Spinal cord (tissue), 10 donors: Measurements from ENCODE around the gene CRTC1. TPM values are rescaled to one million over a fixed set of nuclear protein-coding genes. Genes with fewer than 3 reads are reported as not detected.

ENCODE experiments used
- DNase-seq, 6 donors: peaks; one replicate each; pipeline versions ENCODE4 v3.0.0 to v3.0.0-alpha.2; 2013 to 2015; ENCODE audit warnings: low spot score in 6 of 6, low read depth in 4 of 6
- H3K27ac ChIP-seq: one replicate; pipeline ENCODE4 v1.5.1; 2013; ENCODE audit warnings: low read depth, low read length, control low read depth
- H3K27me3 ChIP-seq: one replicate; pipeline ENCODE4 v1.6.1; 2013; ENCODE audit warnings: low read length; ENCODE audit not compliant: control insufficient read depth, insufficient read depth
- H3K36me3 ChIP-seq: one replicate; pipeline ENCODE4 v1.6.1; 2013; ENCODE audit warnings: low read length; ENCODE audit not compliant: control insufficient read depth, insufficient read depth
- H3K4me1 ChIP-seq: one replicate; pipeline ENCODE4 v1.6.1; 2013; ENCODE audit warnings: low read length; ENCODE audit not compliant: control insufficient read depth, insufficient read depth
- H3K4me3 ChIP-seq: one replicate; pipeline ENCODE4 v1.5.1; 2013; ENCODE audit warnings: low read depth, low read length, control low read depth
- H3K9me3 ChIP-seq: one replicate; pipeline ENCODE4 v1.6.1; 2013; ENCODE audit warnings: low read length; ENCODE audit not compliant: control insufficient read depth, insufficient read depth
- WGBS: methylation state at CpG from one replicate; pipeline ENCODE4 v1.1.5; 2013; ENCODE audit warnings: missing lambda C conversion rate; ENCODE audit not compliant: insufficient coverage; 5-methylcytosine and 5-hydroxymethylcytosine counted together
- polyA plus RNA-seq, 2 donors: library from polyadenylated mRNA; unstranded; fragments of 120-200 nt; gene quantifications; one replicate each; pipeline ENCODE4 v1.2.1, GENCODE V29; 2013; ENCODE audit not compliant: insufficient read length in 2 of 2
- total RNA-seq, 2 donors: library from RNA; depleted of rRNA in 1 of 2; stranded (reverse); fragments of 120-200 nt in 1 of 2; fragments of >200 nt in 1 of 2; gene quantifications; one replicate each; pipeline versions ENCODE4 v1.2.3 to v1.2.4, GENCODE V29; 2013 to 2014
- donor health status: healthy.

CRTC1 gene
- total and polyA plus RNA-seq, 4 donors: 5.6 to 45.3 (median 26.3) TPM

- peak in 1 of 6 donors; percentile 25 for DNase-seq
- peaks cover 14% of the 10 kb centered on the region for H3K27me3 ChIP-seq
- H3K36me3 ChIP-seq: peaks cover 86% of the 10 kb centered on the region
- peaks cover 29% of the 10 kb centered on the region for H3K4me1 ChIP-seq
- H3K4me3 ChIP-seq: no peak overlapping the region
- no peak overlapping the region for H3K27ac ChIP-seq
- H3K9me3 ChIP-seq: no peaks in the 10 kb centered on the region
- WGBS: 67% methylated on average over 12 of the region's 14 CpGs
These were observed 95.5 kb downstream of the CRTC1 start for GRCh38 chr19:18778826-18779495.

GRCh38 chr19:18780081-18780480 is 96.6 kb downstream of the CRTC1 start:
- WGBS: 90% methylated on average over 17 of the region's 17 CpGs
- peaks cover 75% of the 10 kb centered on the region for H3K36me3 ChIP-seq
- H3K27ac ChIP-seq: no peak overlapping the region
- no peak for DNase-seq
- H3K9me3 ChIP-seq: no peaks in the 10 kb centered on the region
- H3K4me3 ChIP-seq: no peak overlapping the region
- H3K27me3 ChIP-seq: peaks cover 24% of the 10 kb centered on the region
- H3K4me1 ChIP-seq: peaks cover 34% of the 10 kb centered on the region

GRCh38 chr19:18780631-18781030 is 97.2 kb downstream of the CRTC1 start:
- no peak for DNase-seq
- Histone ChIP-seq H3K4me3 (no peak overlapping the region), H3K4me1 (peaks cover 39% of the 10 kb centered on the region), H3K27ac (no peak overlapping the region), H3K27me3 (peaks cover 29% of the 10 kb centered on the region), H3K36me3 (peaks cover 70% of the 10 kb centered on the region), H3K9me3 (no peaks in the 10 kb centered on the region)
- WGBS: 71% methylated on average over 7 of the region's 10 CpGs

GRCh38 chr19:18781047-18781600 is 97.6 kb downstream of the CRTC1 start:
- H3K4me1 ChIP-seq: peaks cover 42% of the 10 kb centered on the region
- H3K27ac ChIP-seq: no peak overlapping the region
- H3K9me3 ChIP-seq: no peaks in the 10 kb centered on the region
- 95% methylated on average over 8 of the region's 14 CpGs for WGBS
- peaks cover 31% of the 10 kb centered on the region for H3K27me3 ChIP-seq
- H3K36me3 ChIP-seq: peaks cover 65% of the 10 kb centered on the region
- no peak overlapping the region for H3K4me3 ChIP-seq
- DNase-seq: no peak

- 80% methylated on average over 15 of the region's 20 CpGs for WGBS
These were observed 98.5 kb downstream of the CRTC1 start for GRCh38 chr19:18781885-18782527.

GRCh38 chr19:18782559-18783225 is 99.2 kb downstream of the CRTC1 start:
- peaks cover 44% of the 10 kb centered on the region for H3K27me3 ChIP-seq
- H3K4me1 ChIP-seq: peaks cover 39% of the 10 kb centered on the region
- H3K27ac ChIP-seq: no peak overlapping the region
- no peak for DNase-seq
- 89% methylated on average over 21 of the region's 22 CpGs for WGBS
- H3K9me3 ChIP-seq: no peaks in the 10 kb centered on the region
- peaks cover 50% of the 10 kb centered on the region for H3K36me3 ChIP-seq
- no peak overlapping the region for H3K4me3 ChIP-seq

More at GRCh38 chr19:18781885-18782527, 98.5 kb downstream of the CRTC1 start:
- H3K4me3 ChIP-seq: no peak overlapping the region
- no peak overlapping the region for H3K27ac ChIP-seq
- DNase-seq: no peak
- H3K4me1 ChIP-seq: peaks cover 41% of the 10 kb centered on the region
- H3K36me3 ChIP-seq: peaks cover 56% of the 10 kb centered on the region
- H3K27me3 ChIP-seq: peaks cover 39% of the 10 kb centered on the region
- H3K9me3 ChIP-seq: no peaks in the 10 kb centered on the region

GRCh38 chr19:18783958-18784785 is 100.7 kb downstream of the CRTC1 start:
- 82% methylated on average over 19 of the region's 19 CpGs for WGBS

GRCh38 chr19:18784786-18785120 is 101.3 kb downstream of the CRTC1 start:
- WGBS: 79% methylated on average over 15 of the region's 16 CpGs
- no peak for DNase-seq
- peaks cover 35% of the 10 kb centered on the region for H3K36me3 ChIP-seq
- H3K4me3 ChIP-seq: no peak overlapping the region
- peaks cover 56% of the 10 kb centered on the region for H3K27me3 ChIP-seq
- no peak overlapping the region for H3K27ac ChIP-seq
- H3K9me3 ChIP-seq: no peaks in the 10 kb centered on the region
- peaks cover 32% of the 10 kb centered on the region for H3K4me1 ChIP-seq

More at GRCh38 chr19:18783958-18784785, 100.7 kb downstream of the CRTC1 start:
- no peak for DNase-seq
- Histone ChIP-seq H3K4me1 (peaks cover 32% of the 10 kb centered on the region), H3K4me3 (no peak overlapping the region), H3K9me3 (no peaks in the 10 kb centered on the region), H3K27me3 (peaks cover 50% of the 10 kb centered on the region), H3K27ac (no peak overlapping the region), H3K36me3 (peaks cover 38% of the 10 kb centered on the region)
